ENCODE measurements around the gene UBL7.

Gene UBL7

GRCh38 chr15:74417225-74417624 is 43.7 kb downstream of the UBL7 start:
- in situ Hi-C loops (cut with HindIII; ENCODE audit: low pct_ligation_motif_present, low pct_unique_long_range_greater_than_20kb, low sequenced_read_pairs), result no loop called here
- DNase-seq, result no peak

DNA sequence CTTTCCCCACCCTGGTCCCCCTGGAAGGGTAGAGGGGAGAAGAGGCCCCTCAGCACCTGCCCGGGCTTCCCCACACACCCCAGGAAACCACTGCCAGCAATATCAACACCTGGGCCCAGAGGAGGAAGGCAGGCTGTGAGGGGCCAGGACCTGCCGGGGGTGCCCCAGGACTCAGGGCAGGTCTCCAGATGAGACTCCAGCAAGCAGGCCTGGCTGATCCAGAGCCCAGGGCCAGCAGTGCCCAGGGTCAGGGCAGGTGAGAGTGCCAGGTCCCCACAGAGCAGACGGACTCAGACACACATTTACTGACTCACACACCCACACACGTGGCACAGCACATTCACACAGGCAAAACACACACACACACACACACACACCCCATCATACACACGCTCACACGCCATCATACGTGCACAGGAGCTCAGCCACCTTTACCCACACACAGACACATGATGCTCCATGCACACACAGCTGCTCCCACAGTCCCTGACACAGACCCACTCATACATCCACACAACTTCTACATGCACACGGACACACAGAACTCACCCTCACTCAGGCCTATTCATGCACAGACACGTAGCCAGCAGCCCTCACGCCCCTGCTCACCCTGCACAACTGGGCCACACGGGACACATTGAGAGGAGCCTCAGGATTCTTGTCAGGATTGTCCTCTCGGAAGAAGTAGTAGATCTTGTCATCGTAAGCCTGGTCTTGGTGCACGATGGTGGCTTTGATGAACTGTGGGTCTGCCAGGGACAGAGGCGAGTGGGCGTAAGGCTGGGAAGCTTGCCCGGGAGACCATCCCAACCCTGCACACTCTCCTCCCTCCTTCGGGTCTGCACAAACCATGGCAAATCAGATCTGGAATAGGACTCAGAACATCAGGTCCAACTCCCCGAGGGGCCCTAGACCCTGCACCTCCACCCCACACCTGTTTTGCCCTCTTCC is 44.7 kb downstream of the UBL7 start:
- in situ Hi-C loops (cut with HindIII; ENCODE audit: low pct_ligation_motif_present, low pct_unique_long_range_greater_than_20kb, low sequenced_read_pairs), result no loop called here
- no peak for DNase-seq

DNA sequence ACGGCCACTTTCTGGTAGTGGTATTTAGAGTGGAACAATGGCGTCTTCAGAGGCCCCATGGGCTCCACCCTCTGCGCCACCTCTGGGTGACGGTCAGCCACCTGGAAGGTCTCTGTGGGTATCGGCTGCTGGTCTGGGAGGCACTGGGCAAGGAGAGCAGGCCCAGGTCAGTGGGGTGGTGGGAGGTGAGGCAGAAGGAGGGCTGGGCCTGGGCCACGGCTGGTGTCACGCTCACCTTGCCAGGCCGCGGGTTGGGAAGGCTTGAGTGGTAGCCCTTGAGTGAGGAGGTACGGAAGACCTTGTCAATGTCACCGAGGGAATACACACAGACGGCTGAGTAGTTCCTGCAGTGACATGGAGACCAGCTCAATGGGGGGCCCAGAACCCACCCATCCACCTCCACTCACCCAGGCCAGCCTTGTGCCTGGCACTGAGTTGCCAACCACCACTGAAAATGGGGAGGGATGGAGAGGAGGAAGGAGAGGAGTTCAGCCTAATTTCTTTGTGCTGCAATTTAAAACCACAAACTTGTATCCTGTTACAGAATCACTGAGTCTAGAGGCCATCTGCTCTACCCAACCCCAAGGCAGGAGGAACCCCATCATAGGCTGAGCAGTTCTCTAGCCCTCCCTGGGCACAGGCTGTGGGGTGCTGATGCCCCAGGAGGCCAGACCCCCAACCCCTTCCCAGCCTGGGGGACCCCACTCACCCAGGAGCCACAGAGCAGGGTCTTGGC is 46.2 kb downstream of the UBL7 start:
- in situ Hi-C loops (cut with HindIII; ENCODE audit: low pct_ligation_motif_present, low pct_unique_long_range_greater_than_20kb, low sequenced_read_pairs), result no loop called here
- no peak for DNase-seq

- in situ Hi-C loops (cut with HindIII; ENCODE audit: low pct_ligation_motif_present, low pct_unique_long_range_greater_than_20kb, low sequenced_read_pairs), result no loop called here
- DNase-seq, result no peak
Observed at GRCh38 chr15:74414081-74414580, 46.8 kb downstream of the UBL7 start.

- in situ Hi-C loops (cut with HindIII; ENCODE audit: low pct_ligation_motif_present, low pct_unique_long_range_greater_than_20kb, low sequenced_read_pairs), result no loop called here
- DNase-seq, result no peak
Observed at GRCh38 chr15:74413350-74414080, 47.4 kb downstream of the UBL7 start.

- DNase-seq, result no peak
- in situ Hi-C loops (cut with HindIII; ENCODE audit: low pct_ligation_motif_present, low pct_unique_long_range_greater_than_20kb, low sequenced_read_pairs), result no loop called here
Observed at GRCh38 chr15:74412159-74412558, 48.8 kb downstream of the UBL7 start.

- no peak for DNase-seq
- in situ Hi-C loops (cut with HindIII; ENCODE audit: low pct_ligation_motif_present, low pct_unique_long_range_greater_than_20kb, low sequenced_read_pairs), result no loop called here
Observed at GRCh38 chr15:74411686-74412085, 49.3 kb downstream of the UBL7 start.

DNA sequence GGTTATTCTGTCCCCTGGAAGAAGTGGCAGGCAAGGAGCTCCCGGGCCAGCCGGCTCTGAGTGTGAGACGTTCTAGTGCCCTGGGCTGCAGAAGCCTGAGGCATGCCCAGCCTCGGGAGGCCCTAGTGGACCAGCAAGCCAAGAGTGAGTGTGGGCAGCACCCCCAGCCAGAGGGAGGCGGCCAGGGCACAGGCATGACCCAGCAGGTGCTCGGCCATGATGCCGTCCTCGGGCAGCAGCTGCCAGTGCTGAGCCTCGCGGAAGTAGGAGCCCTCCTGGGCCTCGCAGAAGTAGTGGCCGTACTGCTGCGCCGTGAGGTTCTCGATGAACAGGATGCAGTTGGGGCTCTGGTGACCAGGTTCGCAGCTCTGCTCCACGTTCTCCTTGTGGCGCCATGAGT is 50.5 kb downstream of the UBL7 start:
- in situ Hi-C loops (cut with HindIII; ENCODE audit: low pct_ligation_motif_present, low pct_unique_long_range_greater_than_20kb, low sequenced_read_pairs), result no loop called here
- DNase-seq, result no peak

DNA sequence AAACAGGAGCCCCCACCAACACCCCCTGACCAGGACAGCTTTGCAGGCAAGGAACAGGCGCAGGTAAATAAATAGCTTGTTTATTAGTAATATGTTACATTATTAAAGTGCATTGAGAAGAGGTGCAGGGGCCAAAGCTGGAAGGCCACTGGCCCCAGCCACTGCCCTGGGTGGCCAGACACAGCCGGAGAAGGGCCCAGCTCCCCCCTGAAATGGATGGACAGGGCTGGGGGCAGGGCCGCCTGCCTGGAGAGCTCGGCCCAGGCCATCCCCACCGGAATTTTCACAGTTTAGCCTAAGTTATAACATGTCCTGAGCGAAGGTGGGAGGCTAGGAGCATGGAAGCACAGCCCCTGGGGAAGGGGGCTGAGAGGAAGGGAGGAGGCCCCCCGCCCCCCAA is 51.7 kb downstream of the UBL7 start:
- no peak for DNase-seq
- in situ Hi-C loops (cut with HindIII; ENCODE audit: low pct_ligation_motif_present, low pct_unique_long_range_greater_than_20kb, low sequenced_read_pairs), result no loop called here

DNA sequence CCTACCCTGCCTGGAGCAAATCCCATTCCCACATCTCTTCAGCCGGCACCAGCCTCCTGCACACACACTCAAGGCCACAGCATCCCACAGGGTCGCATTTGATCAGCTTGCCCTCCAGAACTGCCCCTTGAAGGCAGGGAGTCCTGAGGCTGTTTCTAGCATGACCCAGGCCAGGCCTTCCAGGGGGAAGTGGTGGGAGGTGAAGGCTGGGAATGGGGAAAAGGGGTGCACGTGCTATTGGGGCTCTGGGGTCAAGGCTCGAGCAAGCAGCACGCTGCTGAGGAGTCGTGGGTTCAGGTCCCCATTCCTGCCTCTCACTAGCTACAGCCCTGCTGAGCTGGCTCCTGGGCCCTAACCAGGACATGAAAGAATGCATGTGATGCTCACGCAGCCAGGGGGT is 52.1 kb downstream of the UBL7 start:
- in situ Hi-C loops (cut with HindIII; ENCODE audit: low pct_ligation_motif_present, low pct_unique_long_range_greater_than_20kb, low sequenced_read_pairs), result no loop called here
- no peak for DNase-seq

- no peak for DNase-seq
- in situ Hi-C loops (cut with HindIII; ENCODE audit: low pct_ligation_motif_present, low pct_unique_long_range_greater_than_20kb, low sequenced_read_pairs), result no loop called here
Observed at GRCh38 chr15:74408385-74408784, 52.6 kb downstream of the UBL7 start.

GRCh38 chr15:74406992-74407705 is 53.8 kb downstream of the UBL7 start:
- DNase-seq, result peak; percentile 87
- in situ Hi-C loops (cut with HindIII; ENCODE audit: low pct_ligation_motif_present, low pct_unique_long_range_greater_than_20kb, low sequenced_read_pairs), result no loop called here

DNA sequence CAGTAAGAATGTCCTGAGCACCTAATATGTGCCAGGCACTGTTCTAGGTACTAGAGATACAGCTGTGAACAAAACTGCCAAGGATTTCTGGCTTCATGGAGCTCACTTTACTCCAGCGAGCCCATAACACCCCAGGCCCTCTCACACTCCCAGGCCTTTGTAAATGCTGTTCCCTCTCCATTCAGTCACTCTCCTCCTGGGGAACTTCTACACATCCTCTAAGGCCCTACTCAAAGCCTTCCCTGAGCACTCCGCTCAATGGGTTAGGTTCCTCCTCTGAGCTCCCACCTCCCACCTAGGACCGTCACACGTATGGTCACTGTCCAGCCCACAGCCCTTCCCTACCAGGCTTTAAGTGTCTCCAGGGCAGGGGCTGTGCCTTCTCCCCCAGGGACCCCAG is 54.4 kb downstream of the UBL7 start:
- in situ Hi-C loops (cut with HindIII; ENCODE audit: low pct_ligation_motif_present, low pct_unique_long_range_greater_than_20kb, low sequenced_read_pairs), result no loop called here
- DNase-seq, result no peak

- in situ Hi-C loops (cut with HindIII; ENCODE audit: low pct_ligation_motif_present, low pct_unique_long_range_greater_than_20kb, low sequenced_read_pairs), result no loop called here
Observed at GRCh38 chr15:74405823-74406222, 55.1 kb downstream of the UBL7 start.

DNA sequence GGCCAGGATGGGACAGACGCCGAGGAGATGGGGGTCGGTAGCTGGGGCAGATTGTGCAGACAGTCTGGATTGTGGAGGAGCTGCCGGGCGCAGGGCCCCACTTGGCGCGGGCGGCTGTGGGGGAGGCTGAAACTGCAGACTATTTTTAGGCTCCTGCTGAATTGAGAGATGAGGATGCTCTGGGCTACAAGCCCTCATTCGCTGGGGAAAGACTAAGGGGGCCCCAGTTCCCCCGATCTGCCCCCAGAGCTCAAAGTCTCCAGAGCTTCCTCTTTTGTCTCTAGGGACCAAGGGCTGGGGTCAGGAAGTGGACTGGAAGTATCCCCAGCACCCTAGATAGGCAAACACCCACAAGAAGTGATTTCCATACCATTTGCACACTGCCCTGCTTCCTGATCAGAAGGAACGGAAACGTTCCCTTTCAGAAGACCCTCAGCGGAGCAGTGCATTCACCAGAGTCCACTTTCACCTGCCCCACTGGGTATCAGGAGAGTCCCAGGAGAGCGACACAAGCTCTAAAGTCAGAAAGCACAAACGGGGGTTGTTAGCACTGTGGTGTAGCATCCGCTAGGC is 56.9 kb downstream of the UBL7 start:
- in situ Hi-C loops (cut with HindIII; ENCODE audit: low pct_ligation_motif_present, low pct_unique_long_range_greater_than_20kb, low sequenced_read_pairs), result no loop called here
- no peak for DNase-seq

More at GRCh38 chr15:74405823-74406222, 55.1 kb downstream of the UBL7 start:
- no peak for DNase-seq

DNA sequence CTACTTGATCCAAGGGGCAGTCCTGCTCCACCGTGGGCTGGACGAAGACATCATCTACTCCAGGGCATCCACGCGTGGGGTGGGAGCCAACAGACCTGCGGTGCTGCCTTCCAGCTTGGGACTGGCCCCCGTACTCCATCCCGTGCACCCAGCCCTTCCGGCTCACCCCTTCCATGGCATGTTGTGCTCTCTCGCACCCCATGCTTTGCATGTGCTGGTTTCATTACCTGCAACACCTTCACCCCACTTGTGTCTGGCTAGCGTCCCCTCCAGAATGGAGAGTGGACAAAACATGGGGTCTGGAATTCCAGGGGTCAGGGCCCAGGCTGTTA is 57.4 kb downstream of the UBL7 start:
- in situ Hi-C loops (cut with HindIII; ENCODE audit: low pct_ligation_motif_present, low pct_unique_long_range_greater_than_20kb, low sequenced_read_pairs), result no loop called here
- no peak for DNase-seq

DNA sequence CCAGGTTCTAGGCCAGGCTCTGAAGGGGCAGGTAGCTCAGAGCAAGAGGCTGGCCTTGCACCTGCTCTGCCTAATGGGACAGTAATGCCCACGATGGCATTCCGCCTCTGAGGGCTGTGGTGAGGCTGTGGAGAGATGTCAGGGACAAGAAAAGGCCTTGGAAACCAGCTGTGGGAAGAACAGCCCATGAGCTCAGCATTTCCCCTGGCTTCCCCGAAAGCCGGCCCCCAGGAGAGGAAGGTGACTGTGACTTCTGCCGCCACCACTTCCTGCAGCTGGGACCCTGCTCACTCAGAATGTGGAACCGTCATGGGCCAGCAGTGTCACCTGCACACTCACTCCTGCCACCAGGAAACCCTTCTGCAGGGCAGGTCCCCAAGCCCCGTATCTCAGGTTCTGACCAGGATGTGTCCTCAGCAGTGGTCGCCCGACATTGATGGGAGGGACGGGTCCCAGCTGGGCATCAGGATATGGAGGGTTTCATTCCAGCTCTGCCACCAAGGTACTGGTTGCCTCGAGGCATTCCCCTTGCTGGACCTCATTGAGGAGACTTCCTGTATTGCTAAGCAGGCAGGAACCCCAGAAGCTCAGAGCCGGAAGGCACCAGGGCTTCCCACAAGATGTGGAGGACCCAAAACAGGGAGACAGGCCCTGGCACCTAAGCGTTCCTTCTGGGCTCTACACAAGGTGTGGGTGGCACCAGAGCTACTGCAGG is 57.9 kb downstream of the UBL7 start:
- no peak for DNase-seq

More for the DNA sequence above, 57.9 kb downstream of the UBL7 start:
- in situ Hi-C loops (cut with HindIII; ENCODE audit: low pct_ligation_motif_present, low pct_unique_long_range_greater_than_20kb, low sequenced_read_pairs), result no loop called here
